A549 (cell line): ENCODE data around the gene SLC26A8. TPM values are rescaled to one million over a fixed set of nuclear protein-coding genes. Genes with fewer than 3 reads are reported as not detected.

Experiments
- ATAC-seq, 2 experiments: fragments of 200-7000 bp in 1 of 2; fragments of >200 bp in 1 of 2; cut with Nextera tagmentation in 1 of 2; cut with Tn5 transposase in 1 of 2; 3 replicates each; pipeline versions ENCODE4 v1.8.0 to v1.9.1; 2018 to 2020; ENCODE audit warnings: mild to moderate bottlenecking in 1 of 2, moderate library complexity in 1 of 2
- CTCF ChIA-PET: fragments of 300-600 bp; sonication (Branson Sonifier 250); formaldehyde crosslinking; extraction: SDS; loops from one replicate; lab custom pipeline; 2021; ENCODE audit warnings: antibody characterized with exemption, inconsistent platforms; lab: Yijun Ruan, JAX
- POLR2A ChIA-PET: fragments of 350-600 bp; formaldehyde crosslinking; extraction: SDS; loops from one replicate; lab custom pipeline; 2021; ENCODE audit warnings: antibody characterized with exemption, inconsistent platforms; lab: Yijun Ruan, JAX
- DNase-seq, 2 experiments: peaks; one replicate each; pipeline versions ENCODE4 v3.0.0 to v3.0.0-alpha.2; 2011 to 2016; ENCODE audit warnings: low read depth in 1 of 2, low spot score in 1 of 2
- FAIRE-seq: peaks from 2 replicates; lab custom pipeline; 2011; peaks lifted over from hg19 to GRCh38; lab: Jason Lieb, UNC
- H3K27ac ChIP-seq, 2 experiments: fragments of >200 bp; sonication (Bioruptor Twin); formaldehyde crosslinking; 3 replicates each; pipeline ENCODE4 v1.5.1; 2016 to 2017
- H3K4me1 ChIP-seq: fragments of >200 bp; sonication (Bioruptor Twin); formaldehyde crosslinking; 3 replicates; pipeline ENCODE4 v1.6.1; 2016
- H3K4me2 ChIP-seq: fragments of >200 bp; sonication (Bioruptor Twin); formaldehyde crosslinking; 3 replicates; pipeline ENCODE4 v1.6.1; 2016
- H3K4me3 ChIP-seq: fragments of >200 bp; sonication (Bioruptor Twin); formaldehyde crosslinking; 3 replicates; pipeline ENCODE4 v1.5.1; 2016
- H3K9me3 ChIP-seq: fragments of >200 bp; sonication (Bioruptor Twin); formaldehyde crosslinking; 3 replicates; pipeline ENCODE4 v1.6.1; 2016
- BHLHE40 ChIP-seq: IDR thresholded peaks from 2 replicates; pipeline ENCODE4 v1.6.1; 2012; ENCODE audit warnings: low read depth, low read length, inconsistent platforms
- CHD4 ChIP-seq: fragments of 200-600 bp; sonication (generic); IDR thresholded peaks from 2 replicates; pipeline ENCODE4 v1.6.1; 2016; ENCODE audit warnings: antibody characterized with exemption, mild to moderate bottlenecking, borderline replicate concordance
- GATA3 ChIP-seq: IDR thresholded peaks from 2 replicates; pipeline ENCODE4 v1.6.1; 2012; ENCODE audit warnings: borderline replicate concordance
- HDAC2 ChIP-seq: fragments of 200-600 bp; sonication (generic); IDR thresholded peaks from 2 replicates; pipeline ENCODE4 v1.6.1; 2016
- HOXA7 ChIP-seq: fragments of 250-450 bp; sonication (Bioruptor Pico); IDR thresholded peaks from 2 replicates; pipeline ENCODE4 v1.5.0; 2020; ENCODE audit warnings: mild to moderate bottlenecking, moderate library complexity
- HOXB13 ChIP-seq: fragments of 250-450 bp; sonication (Bioruptor Pico); IDR thresholded peaks from 2 replicates; pipeline ENCODE4 v1.5.0; 2020; ENCODE audit warnings: low read depth, mild to moderate bottlenecking, moderate library complexity
- JUN ChIP-seq, 2 experiments: fragments of >200 bp; sonication (Bioruptor Twin); formaldehyde crosslinking; IDR thresholded peaks; 2 replicates in 1 of 2; 3 replicates in 1 of 2; pipeline ENCODE4 v1.6.1; 2016 to 2017
- KDM1A ChIP-seq: fragments of 200-600 bp; sonication (generic); IDR thresholded peaks from 2 replicates; pipeline ENCODE4 v1.6.1; 2016; ENCODE audit warnings: low read depth, mild to moderate bottlenecking
- NPAS2 ChIP-seq: fragments of 250-450 bp; sonication (Bioruptor Pico); IDR thresholded peaks from 2 replicates; pipeline ENCODE4 v1.8.0; 2022; ENCODE audit warnings: mild to moderate bottlenecking, moderate library complexity, borderline replicate concordance
- POLR2AphosphoS2 ChIP-seq: conservative IDR thresholded peaks from 2 replicates; pipeline ENCODE4 v1.6.1; 2012; ENCODE audit warnings: low read length, improper control_type of control experiment, inconsistent platforms
- RARB ChIP-seq: fragments of 250-450 bp; sonication (Bioruptor Pico); IDR thresholded peaks from 2 replicates; pipeline ENCODE4 v1.8.0; 2021; ENCODE audit warnings: mild to moderate bottlenecking, moderate library complexity
- RCOR1 ChIP-seq: fragments of 150-350 bp; IDR thresholded peaks from 2 replicates; pipeline ENCODE4 v1.6.1; 2014; ENCODE audit warnings: antibody characterized with exemption, low read length, low read depth
- RFX5 ChIP-seq: fragments of 450-650 bp; IDR thresholded peaks from 2 replicates; pipeline ENCODE4 v1.7.1; 2014; ENCODE audit warnings: antibody characterized with exemption, mild to moderate bottlenecking, moderate library complexity
- SMC3 ChIP-seq: fragments of >200 bp; sonication (Bioruptor Twin); formaldehyde crosslinking; IDR thresholded peaks from 3 replicates; pipeline ENCODE4 v1.6.1; 2018; ENCODE audit warnings: inconsistent platforms
- SREBF2 ChIP-seq: fragments of 450-650 bp; IDR thresholded peaks from 2 replicates; pipeline ENCODE4 v1.6.1; 2014; ENCODE audit warnings: mild to moderate bottlenecking, moderate library complexity
- TFCP2L1 ChIP-seq: fragments of 250-450 bp; sonication (Bioruptor Pico); IDR thresholded peaks from 2 replicates; pipeline ENCODE4 v1.5.0; 2021; ENCODE audit warnings: mild to moderate bottlenecking
- ZC3H11A ChIP-seq: fragments of 450-650 bp; IDR thresholded peaks from 2 replicates; pipeline ENCODE4 v1.6.1; 2014; ENCODE audit warnings: antibody characterized with exemption, mild to moderate bottlenecking
- ZFP36 ChIP-seq: fragments of 450-650 bp; IDR thresholded peaks from 2 replicates; pipeline ENCODE4 v1.6.1; 2014; ENCODE audit warnings: borderline replicate concordance; ENCODE audit not compliant: partially characterized antibody
- ZNF302 ChIP-seq: fragments of 250-450 bp; sonication (Bioruptor Pico); IDR thresholded peaks from 2 replicates; pipeline ENCODE4 v1.9.0; 2021; ENCODE audit warnings: inconsistent platforms, mild to moderate bottlenecking, moderate library complexity
- WGBS: methylation state at CpG from one replicate; pipeline ENCODE4 v1.1.6; 2017; ENCODE audit errors: missing lambda C conversion rate; 5-methylcytosine and 5-hydroxymethylcytosine counted together
- polyA plus RNA-seq, 4 experiments: library from polyadenylated mRNA; depleted of rRNA in 3 of 4; stranded (reverse); fragments of >200 nt; fragmentation: RNase III in 1 of 4; extraction: RNeasy Plus Mini Kit Qiagen cat#74134 plus additional on column Dnase treatment in 1 of 4; gene quantifications; 2 replicates in 3 of 4; 3 replicates in 1 of 4; pipeline ENCODE4 v1.2.3, GENCODE V29; 2011 to 2017
- TF ChIP-seq, protein P1 (sequence below): IDR thresholded peaks from 2 replicates; pipeline ENCODE4 v1.6.1; 2012; ENCODE audit warnings: low read depth, borderline replicate concordance
- TF ChIP-seq, protein P2 (sequence below): fragments of 250-450 bp; sonication (Bioruptor Pico); IDR thresholded peaks from 2 replicates; pipeline ENCODE4 v1.5.0; 2020; ENCODE audit warnings: low read depth, mild to moderate bottlenecking, moderate library complexity
- TF ChIP-seq, protein P3 (sequence below): fragments of 200-600 bp; sonication (generic); IDR thresholded peaks from 2 replicates; pipeline ENCODE4 v1.6.1; 2016; ENCODE audit warnings: antibody characterized with exemption, mild to moderate bottlenecking, moderate library complexity
- TF ChIP-seq, protein P4 (sequence below): fragments of 150-350 bp; IDR thresholded peaks from 2 replicates; pipeline ENCODE4 v1.6.1; 2014; ENCODE audit warnings: low read depth, mild to moderate bottlenecking, low read length
- TF ChIP-seq, protein P5 (sequence below): IDR thresholded peaks from 2 replicates; pipeline ENCODE4 v1.6.1; 2012
- TF ChIP-seq, protein P6 (sequence below): fragments of 250-450 bp; sonication (Bioruptor Pico); IDR thresholded peaks from 2 replicates; pipeline ENCODE4 v1.5.0; 2021; ENCODE audit warnings: mild to moderate bottlenecking, moderate library complexity, borderline replicate concordance

Gene SLC26A8
- polyA plus RNA-seq, 2 of the 4 experiments (the other 2 are of a cell fraction), result not detected

DNA sequence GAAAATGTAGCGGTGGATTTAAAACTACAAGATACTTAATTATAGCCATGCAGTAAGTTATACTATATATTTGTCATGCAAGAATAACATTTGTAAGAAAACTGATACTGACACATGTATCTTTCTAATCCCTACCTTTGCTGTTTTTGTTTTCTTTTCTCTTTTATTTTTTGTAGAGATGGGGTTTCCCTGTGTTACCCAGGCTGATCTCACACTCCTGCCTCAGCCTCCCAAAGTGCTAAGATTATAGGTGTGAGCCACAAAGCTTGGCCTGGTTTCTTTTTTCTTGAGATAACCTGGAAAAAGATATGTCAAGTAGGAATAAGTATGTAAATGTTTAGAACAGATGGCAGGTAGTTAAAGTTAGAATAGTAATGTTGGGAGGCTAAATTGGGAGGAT lies 47.3 kb upstream of the SLC26A8 start:
- CTCF ChIA-PET, result no interaction called here

DNA sequence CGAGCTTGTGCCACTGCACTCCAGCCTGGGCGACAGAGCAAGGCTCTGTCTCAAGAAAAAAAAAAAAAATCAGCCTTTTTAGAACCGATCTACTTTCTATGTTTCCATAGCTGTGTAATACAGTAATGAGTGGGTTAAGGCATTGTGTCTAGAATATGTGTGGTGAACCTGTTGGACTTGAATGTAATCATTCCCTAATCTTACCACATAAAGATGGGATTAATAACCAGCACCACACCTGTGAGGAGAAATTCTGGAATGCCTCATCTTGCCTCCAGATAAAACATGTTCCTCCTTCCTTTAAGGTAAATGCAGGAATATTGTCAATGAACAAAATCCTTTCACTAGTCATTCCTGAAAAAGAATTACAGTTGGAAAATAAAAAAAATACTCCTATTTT lies 46.8 kb upstream of the SLC26A8 start:
- WGBS, result 99% methylated on average over 3 of the region's 3 CpGs
- no peak overlapping the region for H3K4me2 ChIP-seq
- TF ChIP-seq KDM1A, result no peak
- TF ChIP-seq BHLHE40, result no peak
- TF ChIP-seq CHD4, result no peak
- TF ChIP-seq, protein P1, sequence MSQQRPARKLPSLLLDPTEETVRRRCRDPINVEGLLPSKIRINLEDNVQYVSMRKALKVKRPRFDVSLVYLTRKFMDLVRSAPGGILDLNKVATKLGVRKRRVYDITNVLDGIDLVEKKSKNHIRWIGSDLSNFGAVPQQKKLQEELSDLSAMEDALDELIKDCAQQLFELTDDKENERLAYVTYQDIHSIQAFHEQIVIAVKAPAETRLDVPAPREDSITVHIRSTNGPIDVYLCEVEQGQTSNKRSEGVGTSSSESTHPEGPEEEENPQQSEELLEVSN, result no peak
- no peak for TF ChIP-seq SMC3
- no peak for TF ChIP-seq HOXB13 (CRISPR knock-in tag)
- TF ChIP-seq POLR2AphosphoS2, result no peak
- no peak for TF ChIP-seq RFX5
- no peak for TF ChIP-seq HOXA7 (CRISPR knock-in tag)
- TF ChIP-seq, protein P2, sequence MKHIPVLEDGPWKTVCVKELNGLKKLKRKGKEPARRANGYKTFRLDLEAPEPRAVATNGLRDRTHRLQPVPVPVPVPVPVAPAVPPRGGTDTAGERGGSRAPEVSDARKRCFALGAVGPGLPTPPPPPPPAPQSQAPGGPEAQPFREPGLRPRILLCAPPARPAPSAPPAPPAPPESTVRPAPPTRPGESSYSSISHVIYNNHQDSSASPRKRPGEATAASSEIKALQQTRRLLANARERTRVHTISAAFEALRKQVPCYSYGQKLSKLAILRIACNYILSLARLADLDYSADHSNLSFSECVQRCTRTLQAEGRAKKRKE (CRISPR knock-in tag), result no peak
- TF ChIP-seq, protein P3, sequence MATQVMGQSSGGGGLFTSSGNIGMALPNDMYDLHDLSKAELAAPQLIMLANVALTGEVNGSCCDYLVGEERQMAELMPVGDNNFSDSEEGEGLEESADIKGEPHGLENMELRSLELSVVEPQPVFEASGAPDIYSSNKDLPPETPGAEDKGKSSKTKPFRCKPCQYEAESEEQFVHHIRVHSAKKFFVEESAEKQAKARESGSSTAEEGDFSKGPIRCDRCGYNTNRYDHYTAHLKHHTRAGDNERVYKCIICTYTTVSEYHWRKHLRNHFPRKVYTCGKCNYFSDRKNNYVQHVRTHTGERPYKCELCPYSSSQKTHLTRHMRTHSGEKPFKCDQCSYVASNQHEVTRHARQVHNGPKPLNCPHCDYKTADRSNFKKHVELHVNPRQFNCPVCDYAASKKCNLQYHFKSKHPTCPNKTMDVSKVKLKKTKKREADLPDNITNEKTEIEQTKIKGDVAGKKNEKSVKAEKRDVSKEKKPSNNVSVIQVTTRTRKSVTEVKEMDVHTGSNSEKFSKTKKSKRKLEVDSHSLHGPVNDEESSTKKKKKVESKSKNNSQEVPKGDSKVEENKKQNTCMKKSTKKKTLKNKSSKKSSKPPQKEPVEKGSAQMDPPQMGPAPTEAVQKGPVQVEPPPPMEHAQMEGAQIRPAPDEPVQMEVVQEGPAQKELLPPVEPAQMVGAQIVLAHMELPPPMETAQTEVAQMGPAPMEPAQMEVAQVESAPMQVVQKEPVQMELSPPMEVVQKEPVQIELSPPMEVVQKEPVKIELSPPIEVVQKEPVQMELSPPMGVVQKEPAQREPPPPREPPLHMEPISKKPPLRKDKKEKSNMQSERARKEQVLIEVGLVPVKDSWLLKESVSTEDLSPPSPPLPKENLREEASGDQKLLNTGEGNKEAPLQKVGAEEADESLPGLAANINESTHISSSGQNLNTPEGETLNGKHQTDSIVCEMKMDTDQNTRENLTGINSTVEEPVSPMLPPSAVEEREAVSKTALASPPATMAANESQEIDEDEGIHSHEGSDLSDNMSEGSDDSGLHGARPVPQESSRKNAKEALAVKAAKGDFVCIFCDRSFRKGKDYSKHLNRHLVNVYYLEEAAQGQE, result no peak
- TF ChIP-seq, all 56 proteins: peak for 0
- ATAC-seq (no peak), FAIRE-seq (no peak), DNase-seq (no peak)
- ChIA-PET CTCF (interaction anchor here (2.9 kb wide), 1 partner anchor 24 kb away, joined by 13 read pairs; no protein-coding TSS in a partner anchor), POLR2A (no interaction called here)
- Histone ChIP-seq H3K9me3 (no peaks in the 10 kb centered on the region), H3K27ac (no peak overlapping the region), H3K4me3 (no peak overlapping the region), H3K4me1 (peaks cover 18% of the 10 kb centered on the region)

More for the DNA sequence above, 47.3 kb upstream of the SLC26A8 start:
- Histone ChIP-seq H3K9me3 (no peaks in the 10 kb centered on the region), H3K4me2 (no peak overlapping the region), H3K4me1 (peaks cover 13% of the 10 kb centered on the region), H3K4me3 (no peak overlapping the region), H3K27ac (no peak overlapping the region)
- 97% methylated on average over 1 of the region's 1 CpG for WGBS
- FAIRE-seq (no peak), DNase-seq (no peak), ATAC-seq (no peak)
- POLR2A ChIA-PET, result no interaction called here
- no peak for TF ChIP-seq ZFP36
- TF ChIP-seq ZC3H11A, result no peak
- TF ChIP-seq JUN (IDR thresholded peaks at IDR 0.05), result no peak
- TF ChIP-seq, all 56 proteins: peak for 0

DNA sequence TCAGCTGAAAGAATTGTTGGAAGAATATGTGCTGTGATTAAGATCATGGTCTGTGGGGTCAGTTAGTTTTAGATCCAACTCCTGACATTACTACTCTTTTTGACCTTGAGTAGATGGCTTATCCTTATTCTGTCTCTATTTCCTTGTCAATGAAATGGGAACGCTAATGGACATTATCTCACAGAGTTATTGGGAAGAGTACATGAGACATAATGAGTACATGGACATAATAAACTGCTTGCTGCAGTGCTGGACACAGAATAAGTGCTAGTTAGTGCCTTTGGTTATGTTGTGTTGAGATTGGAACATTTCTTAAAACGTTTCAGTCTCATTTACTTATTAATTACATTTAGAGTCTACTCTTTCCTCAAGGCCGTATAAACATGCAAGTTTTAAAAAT lies 45.8 kb upstream of the SLC26A8 start:
- H3K4me1 ChIP-seq, result peaks cover 28% of the 10 kb centered on the region
- CTCF ChIA-PET, result interaction anchor here (1.2 to 2.9 kb wide), 2 partner anchors 25 to 270 kb away, joined by 3 to 13 read pairs; no protein-coding TSS in a partner anchor
- WGBS, result 77% methylated on average over 3 of the region's 3 CpGs
- TF ChIP-seq HDAC2 (no peak), JUN (IDR thresholded peaks at IDR 0.05) (no peak), TFCP2L1 (CRISPR knock-in tag) (no peak), RARB (no peak), ZNF302 (CRISPR knock-in tag) (no peak), GATA3 (no peak), RCOR1 (no peak), NPAS2 (CRISPR knock-in tag) (no peak), HOXA7 (CRISPR knock-in tag) (no peak), POLR2AphosphoS2 (no peak), SREBF2 (no peak), SMC3 (no peak)
- TF ChIP-seq, protein P4, sequence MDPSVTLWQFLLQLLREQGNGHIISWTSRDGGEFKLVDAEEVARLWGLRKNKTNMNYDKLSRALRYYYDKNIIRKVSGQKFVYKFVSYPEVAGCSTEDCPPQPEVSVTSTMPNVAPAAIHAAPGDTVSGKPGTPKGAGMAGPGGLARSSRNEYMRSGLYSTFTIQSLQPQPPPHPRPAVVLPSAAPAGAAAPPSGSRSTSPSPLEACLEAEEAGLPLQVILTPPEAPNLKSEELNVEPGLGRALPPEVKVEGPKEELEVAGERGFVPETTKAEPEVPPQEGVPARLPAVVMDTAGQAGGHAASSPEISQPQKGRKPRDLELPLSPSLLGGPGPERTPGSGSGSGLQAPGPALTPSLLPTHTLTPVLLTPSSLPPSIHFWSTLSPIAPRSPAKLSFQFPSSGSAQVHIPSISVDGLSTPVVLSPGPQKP, result no peak
- TF ChIP-seq, protein P5, sequence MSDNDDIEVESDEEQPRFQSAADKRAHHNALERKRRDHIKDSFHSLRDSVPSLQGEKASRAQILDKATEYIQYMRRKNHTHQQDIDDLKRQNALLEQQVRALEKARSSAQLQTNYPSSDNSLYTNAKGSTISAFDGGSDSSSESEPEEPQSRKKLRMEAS, result no peak
- TF ChIP-seq, protein P2 (CRISPR knock-in tag), result no peak
- TF ChIP-seq, protein P6, sequence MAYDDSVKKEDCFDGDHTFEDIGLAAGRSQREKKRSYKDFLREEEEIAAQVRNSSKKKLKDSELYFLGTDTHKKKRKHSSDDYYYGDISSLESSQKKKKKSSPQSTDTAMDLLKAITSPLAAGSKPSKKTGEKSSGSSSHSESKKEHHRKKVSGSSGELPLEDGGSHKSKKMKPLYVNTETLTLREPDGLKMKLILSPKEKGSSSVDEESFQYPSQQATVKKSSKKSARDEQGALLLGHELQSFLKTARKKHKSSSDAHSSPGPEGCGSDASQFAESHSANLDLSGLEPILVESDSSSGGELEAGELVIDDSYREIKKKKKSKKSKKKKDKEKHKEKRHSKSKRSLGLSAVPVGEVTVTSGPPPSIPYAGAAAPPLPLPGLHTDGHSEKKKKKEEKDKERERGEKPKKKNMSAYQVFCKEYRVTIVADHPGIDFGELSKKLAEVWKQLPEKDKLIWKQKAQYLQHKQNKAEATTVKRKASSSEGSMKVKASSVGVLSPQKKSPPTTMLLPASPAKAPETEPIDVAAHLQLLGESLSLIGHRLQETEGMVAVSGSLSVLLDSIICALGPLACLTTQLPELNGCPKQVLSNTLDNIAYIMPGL (CRISPR knock-in tag), result no peak

More for the DNA sequence above, 45.8 kb upstream of the SLC26A8 start:
- no peak overlapping the region for H3K27ac ChIP-seq
- no peak overlapping the region for H3K4me2 ChIP-seq
- DNase-seq, result no peak
- no peaks in the 10 kb centered on the region for H3K9me3 ChIP-seq
- H3K4me3 ChIP-seq, result no peak overlapping the region
- POLR2A ChIA-PET, result no interaction called here
- no peak for FAIRE-seq
- ATAC-seq, result no peak
